ENCODE results near the gene RSL1D1. TPM values are rescaled to one million over a fixed set of nuclear protein-coding genes. Genes with fewer than 3 reads are reported as not detected.

RSL1D1 gene
- total and polyA plus RNA-seq, 12 donors, result 24.7 to 133 (median 101) TPM

GRCh38 chr16:11794447-11794846 is 56.9 kb downstream of the RSL1D1 start:
- no peak overlapping the region for H3K4me3 ChIP-seq
- peaks cover 0 to 30% (median 0%) of the 10 kb centered on the region in 9 donors for H3K36me3 ChIP-seq
- no peaks in the 10 kb centered on the region for H3K9me3 ChIP-seq
- ATAC-seq (no peak), DNase-seq (no peak)
- TF ChIP-seq CTCF (IDR thresholded peaks at IDR 0.05), result no peak
- H3K27ac ChIP-seq, result peak overlapping the region in 6 of 10 donors; percentile 0 to 99 (median 72)
- intact Hi-C loops (cut with DNase I), result loop anchor here in 5 of 10 donors (5.0 to 10.0 kb wide), 6 partner anchors 50 to 270 kb away; partner anchors contain the start of genes TXNDC11 (in 2 of the 5) and GSPT1 (in 1 of the 5)
- no peaks in the 10 kb centered on the region for H3K27me3 ChIP-seq
- whole genome bisulfite sequencing, 2 donors, result 9 to 21% methylated on average over 2 of the region's 2 CpGs
- peaks cover 8 to 76% (median 72%) of the 10 kb centered on the region in 9 donors for H3K4me1 ChIP-seq

GRCh38 chr16:11793840-11794239 is 57.5 kb downstream of the RSL1D1 start:
- Histone ChIP-seq H3K27ac (peak overlapping the region in 7 of 10 donors; percentile 0 to 99 (median 47)), H3K27me3 (no peaks in the 10 kb centered on the region), H3K4me1 (peaks cover 8 to 75% (median 67%) of the 10 kb centered on the region in 9 donors), H3K4me3 (no peak overlapping the region), H3K36me3 (peaks cover 0 to 31% (median 0%) of the 10 kb centered on the region in 9 donors), H3K9me3 (no peaks in the 10 kb centered on the region)
- WGBS, 2 donors, result 45 to 53% methylated on average over 7 of the region's 7 CpGs
- no peak for ATAC-seq
- no peak for TF ChIP-seq CTCF (IDR thresholded peaks at IDR 0.05)
- peak in 1 of 2 donors; percentile 26 for DNase-seq
- intact Hi-C loops (cut with DNase I), result loop anchor here in 5 of 10 donors (5.0 to 10.0 kb wide), 6 partner anchors 49 to 271 kb away; partner anchors contain the start of genes TXNDC11 (in 2 of the 5) and GSPT1 (in 1 of the 5)

- H3K27me3 ChIP-seq, result no peaks in the 10 kb centered on the region
- H3K4me1 ChIP-seq, result peaks cover 8 to 76% (median 55%) of the 10 kb centered on the region in 9 donors
- no peak overlapping the region for H3K4me3 ChIP-seq
- ATAC-seq (no peak), DNase-seq (no peak)
- peaks cover 0 to 31% (median 0%) of the 10 kb centered on the region in 9 donors for H3K36me3 ChIP-seq
- H3K27ac ChIP-seq, result peak overlapping the region in 5 of 10 donors; percentile 11 to 66 (median 29)
- WGBS, 2 donors, result 60 to 65% methylated on average over 7 of the region's 7 CpGs
- no peaks in the 10 kb centered on the region for H3K9me3 ChIP-seq
- TF ChIP-seq CTCF (IDR thresholded peaks at IDR 0.05), result no peak
- intact Hi-C loops (cut with DNase I), result loop anchor here in 5 of 10 donors (5.0 to 10.0 kb wide), 6 partner anchors 48 to 272 kb away; partner anchors contain the start of genes TXNDC11 (in 2 of the 5) and GSPT1 (in 1 of the 5)
These were observed 58.7 kb downstream of the RSL1D1 start for GRCh38 chr16:11792410-11793241.

- ATAC-seq (peak in 3 of 8 donors; percentile 37 to 51 (median 47)), DNase-seq (no peak)
- no peak overlapping the region for H3K4me3 ChIP-seq
- no peaks in the 10 kb centered on the region for H3K9me3 ChIP-seq
- peaks cover 8 to 83% (median 53%) of the 10 kb centered on the region in 9 donors for H3K4me1 ChIP-seq
- intact Hi-C loops (cut with DNase I), result loop anchor here in 5 of 10 donors (5.0 to 10.0 kb wide), 6 partner anchors 46 to 274 kb away; partner anchors contain the start of genes TXNDC11 (in 2 of the 5) and GSPT1 (in 1 of the 5)
- 76 to 80% methylated on average over 8 of the region's 8 CpGs for WGBS, 2 donors
- H3K27me3 ChIP-seq, result no peaks in the 10 kb centered on the region
- TF ChIP-seq CTCF (IDR thresholded peaks at IDR 0.05), result no peak
- H3K36me3 ChIP-seq, result peaks cover 0 to 35% (median 0%) of the 10 kb centered on the region in 9 donors
- peak overlapping the region in 6 of 10 donors; percentile 11 to 66 (median 31) for H3K27ac ChIP-seq
These were observed 60.1 kb downstream of the RSL1D1 start for GRCh38 chr16:11791144-11791828.
